Tibial nerve (tissue), 4 donors: ENCODE results near the gene SLC9A3. TPM values are rescaled to one million over a fixed set of nuclear protein-coding genes. Genes with fewer than 3 reads are reported as not detected.

Experiments
- DNase-seq, 2 donors: peaks; one replicate each; pipeline ENCODE4 v3.0.0-alpha.2; 2019; ENCODE audit warnings: low spot score in 2 of 2
- H3K27ac ChIP-seq, 4 donors: fragments of 200-600 bp; sonication (generic) in 3 of 4; one replicate each; pipeline ENCODE4 v1.5.1; 2017 to 2019; ENCODE audit warnings: mild to moderate bottlenecking in 1 of 4
- H3K27me3 ChIP-seq, 2 donors: fragments of 200-600 bp; sonication (generic) in 1 of 2; one replicate each; pipeline versions ENCODE4 v1.5.1 to v1.6.0; 2017 to 2019
- H3K36me3 ChIP-seq, 3 donors: fragments of 200-600 bp; sonication (generic); one replicate each; pipeline ENCODE4 v1.5.1; 2018 to 2019
- H3K4me1 ChIP-seq, 4 donors: fragments of 200-600 bp; sonication (generic) in 3 of 4; one replicate each; pipeline ENCODE4 v1.5.1; 2017 to 2019
- H3K4me3 ChIP-seq, 4 donors: fragments of 200-600 bp; sonication (generic) in 3 of 4; one replicate each; pipeline ENCODE4 v1.5.1; 2017 to 2019; ENCODE audit warnings: mild to moderate bottlenecking in 1 of 4, moderate library complexity in 1 of 4
- H3K9me3 ChIP-seq, 4 donors: fragments of 200-600 bp; sonication (generic) in 3 of 4; one replicate each; pipeline ENCODE4 v1.5.1; 2017 to 2019
- EP300 ChIP-seq, 2 donors: sonication (generic); formaldehyde crosslinking; IDR thresholded peaks; one replicate each; pipeline ENCODE4 v1.6.1; 2017; ENCODE audit warnings: antibody characterized with exemption in 2 of 2, mild to moderate bottlenecking in 1 of 2
- POLR2A ChIP-seq, 2 donors: fragments of 450-650 bp; IDR thresholded peaks; one replicate each; pipeline ENCODE4 v1.6.1; 2017; ENCODE audit warnings: antibody characterized with exemption in 2 of 2, mild to moderate bottlenecking in 2 of 2, moderate library complexity in 2 of 2
- WGBS, 2 donors: methylation state at CpG; one replicate each; pipeline ENCODE4 v1.1.5; 2018; 5-methylcytosine and 5-hydroxymethylcytosine counted together
- total RNA-seq, 4 donors: library from RNA; depleted of rRNA; stranded (reverse); fragments of >200 nt; gene quantifications; one replicate each; pipeline ENCODE4 v1.1.0, GENCODE V29; 2016
- TF ChIP-seq, protein P1 (sequence below), 5 experiments: fragments of 200-600 bp in 3 of 5; fragments of 450-650 bp in 2 of 5; sonication (generic) in 3 of 5; IDR thresholded peaks; one replicate each; pipeline ENCODE4 v1.5.1; 2016 to 2019; ENCODE audit warnings: antibody characterized with exemption in 5 of 5, mild to moderate bottlenecking in 3 of 5, moderate library complexity in 2 of 5

Gene SLC9A3
- total RNA-seq, 4 donors from 2014 or later: 11.4 to 32.7 (median 17.9) TPM

- no peak for DNase-seq
- no peak overlapping the region for H3K4me3 ChIP-seq
- H3K27me3 ChIP-seq: peaks cover 0 to 4% of the 10 kb centered on the region in 2 donors
- no peak overlapping the region for H3K27ac ChIP-seq
- TF ChIP-seq, protein P1, sequence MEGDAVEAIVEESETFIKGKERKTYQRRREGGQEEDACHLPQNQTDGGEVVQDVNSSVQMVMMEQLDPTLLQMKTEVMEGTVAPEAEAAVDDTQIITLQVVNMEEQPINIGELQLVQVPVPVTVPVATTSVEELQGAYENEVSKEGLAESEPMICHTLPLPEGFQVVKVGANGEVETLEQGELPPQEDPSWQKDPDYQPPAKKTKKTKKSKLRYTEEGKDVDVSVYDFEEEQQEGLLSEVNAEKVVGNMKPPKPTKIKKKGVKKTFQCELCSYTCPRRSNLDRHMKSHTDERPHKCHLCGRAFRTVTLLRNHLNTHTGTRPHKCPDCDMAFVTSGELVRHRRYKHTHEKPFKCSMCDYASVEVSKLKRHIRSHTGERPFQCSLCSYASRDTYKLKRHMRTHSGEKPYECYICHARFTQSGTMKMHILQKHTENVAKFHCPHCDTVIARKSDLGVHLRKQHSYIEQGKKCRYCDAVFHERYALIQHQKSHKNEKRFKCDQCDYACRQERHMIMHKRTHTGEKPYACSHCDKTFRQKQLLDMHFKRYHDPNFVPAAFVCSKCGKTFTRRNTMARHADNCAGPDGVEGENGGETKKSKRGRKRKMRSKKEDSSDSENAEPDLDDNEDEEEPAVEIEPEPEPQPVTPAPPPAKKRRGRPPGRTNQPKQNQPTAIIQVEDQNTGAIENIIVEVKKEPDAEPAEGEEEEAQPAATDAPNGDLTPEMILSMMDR (IDR thresholded peaks at IDR 0.05): no peak
- TF ChIP-seq EP300 (IDR thresholded peaks at IDR 0.05) (no peak), POLR2A (IDR thresholded peaks at IDR 0.05) (no peak)
- WGBS, 2 donors: 67 to 71% methylated on average over 22 to 24 of the region's 24 CpGs
- no peaks in the 10 kb centered on the region for H3K36me3 ChIP-seq
- no peaks in the 10 kb centered on the region for H3K9me3 ChIP-seq
- H3K4me1 ChIP-seq: no peaks in the 10 kb centered on the region
Measured at GRCh38 chr5:423626-424261, 100.5 kb downstream of the SLC9A3 start.

GRCh38 chr5:423233-423565 lies 101.0 kb downstream of the SLC9A3 start:
- no peak overlapping the region for H3K27ac ChIP-seq
- no peaks in the 10 kb centered on the region for H3K9me3 ChIP-seq
- TF ChIP-seq, protein P1 (IDR thresholded peaks at IDR 0.05): no peak
- TF ChIP-seq EP300 (IDR thresholded peaks at IDR 0.05) (no peak), POLR2A (IDR thresholded peaks at IDR 0.05) (no peak)
- no peak for DNase-seq
- H3K4me1 ChIP-seq: no peaks in the 10 kb centered on the region
- WGBS, 2 donors: 78 to 91% methylated on average over 9 of the region's 9 CpGs
- no peak overlapping the region for H3K4me3 ChIP-seq
- H3K36me3 ChIP-seq: no peaks in the 10 kb centered on the region
- peaks cover 0 to 4% of the 10 kb centered on the region in 2 donors for H3K27me3 ChIP-seq

DNA sequence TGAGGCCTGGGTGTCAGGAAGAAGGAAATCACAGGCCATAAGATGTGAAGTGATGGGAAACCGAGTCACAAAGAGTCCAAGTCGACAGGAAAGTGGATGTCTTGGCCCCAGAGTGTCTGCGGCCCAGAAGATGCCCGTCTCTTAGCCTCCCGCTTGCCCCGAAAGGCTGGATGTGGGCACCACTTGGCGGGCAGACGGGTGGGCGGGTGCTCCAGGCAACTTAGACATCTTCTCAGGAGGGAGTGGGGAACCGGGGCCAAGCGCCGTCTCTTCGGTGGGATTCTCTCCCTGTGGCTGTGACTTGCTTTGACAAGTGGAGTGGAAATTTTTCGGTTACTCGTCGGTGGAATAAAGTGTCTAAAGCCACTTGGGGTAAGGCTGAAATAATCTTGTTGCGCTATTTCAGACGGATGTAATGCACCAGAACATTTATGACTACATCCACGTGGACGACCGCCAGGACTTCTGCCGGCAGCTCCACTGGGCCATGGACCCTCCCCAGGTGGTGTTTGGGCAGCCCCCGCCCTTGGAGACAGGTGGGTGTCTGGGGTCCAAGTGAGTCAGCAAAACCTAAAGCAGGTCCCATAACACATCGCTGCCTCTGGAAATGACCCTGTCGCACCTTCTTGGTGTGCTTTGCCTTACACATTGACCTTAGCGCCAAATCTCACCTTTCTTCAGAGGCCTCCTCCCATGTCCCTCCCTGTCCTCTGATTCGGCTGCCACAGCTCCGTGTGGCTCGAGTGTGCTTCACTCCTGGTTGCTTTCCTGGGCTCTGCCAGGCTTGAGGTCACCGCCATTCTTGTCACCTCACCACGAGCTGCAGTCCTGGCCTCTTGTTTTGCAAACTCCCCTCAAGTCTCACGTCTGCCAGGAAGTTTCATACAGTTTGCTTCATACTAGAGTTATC lies 101.7 kb downstream of the SLC9A3 start:
- Histone ChIP-seq H3K36me3 (no peaks in the 10 kb centered on the region), H3K27me3 (peaks cover 0 to 4% of the 10 kb centered on the region in 2 donors), H3K4me1 (no peaks in the 10 kb centered on the region), H3K4me3 (no peak overlapping the region), H3K27ac (no peak overlapping the region), H3K9me3 (no peaks in the 10 kb centered on the region)
- TF ChIP-seq EP300 (IDR thresholded peaks at IDR 0.05) (no peak), POLR2A (IDR thresholded peaks at IDR 0.05) (no peak)
- TF ChIP-seq, protein P1 (IDR thresholded peaks at IDR 0.05): no peak
- no peak for DNase-seq
- WGBS, 2 donors: 87% methylated on average over 32 of the region's 32 CpGs

GRCh38 chr5:421901-422300 lies 102.3 kb downstream of the SLC9A3 start:
- no peak for DNase-seq
- TF ChIP-seq, protein P1 (IDR thresholded peaks at IDR 0.05): no peak
- no peak for TF ChIP-seq POLR2A (IDR thresholded peaks at IDR 0.05)
- TF ChIP-seq EP300 (IDR thresholded peaks at IDR 0.05): no peak
- Histone ChIP-seq H3K36me3 (no peaks in the 10 kb centered on the region), H3K27me3 (peaks cover 0 to 4% of the 10 kb centered on the region in 2 donors), H3K9me3 (no peaks in the 10 kb centered on the region), H3K27ac (no peak overlapping the region), H3K4me1 (no peaks in the 10 kb centered on the region), H3K4me3 (no peak overlapping the region)
- 90 to 91% methylated on average over 13 of the region's 13 CpGs for WGBS, 2 donors

GRCh38 chr5:421287-421880 lies 102.9 kb downstream of the SLC9A3 start:
- no peaks in the 10 kb centered on the region for H3K4me1 ChIP-seq
- no peaks in the 10 kb centered on the region for H3K36me3 ChIP-seq
- peaks cover 0 to 4% of the 10 kb centered on the region in 2 donors for H3K27me3 ChIP-seq
- WGBS, 2 donors: 88 to 89% methylated on average over 31 to 33 of the region's 34 CpGs
- no peaks in the 10 kb centered on the region for H3K9me3 ChIP-seq
- TF ChIP-seq, protein P1 (IDR thresholded peaks at IDR 0.05): no peak
- TF ChIP-seq EP300 (IDR thresholded peaks at IDR 0.05): no peak
- no peak for TF ChIP-seq POLR2A (IDR thresholded peaks at IDR 0.05)
- no peak overlapping the region for H3K4me3 ChIP-seq
- no peak for DNase-seq
- no peak overlapping the region for H3K27ac ChIP-seq
